HG02870 (cell line): ENCODE data around the gene ABCB9.

Experiments used
- ATAC-seq: cut with Tn5 transposase; IDR thresholded peaks from one replicate; pipeline ENCODE4 v1.9.1; 2021; ENCODE audit warnings: mild to moderate bottlenecking, moderate library complexity; ENCODE audit not compliant: unreplicated experiment

Gene ABCB9

DNA sequence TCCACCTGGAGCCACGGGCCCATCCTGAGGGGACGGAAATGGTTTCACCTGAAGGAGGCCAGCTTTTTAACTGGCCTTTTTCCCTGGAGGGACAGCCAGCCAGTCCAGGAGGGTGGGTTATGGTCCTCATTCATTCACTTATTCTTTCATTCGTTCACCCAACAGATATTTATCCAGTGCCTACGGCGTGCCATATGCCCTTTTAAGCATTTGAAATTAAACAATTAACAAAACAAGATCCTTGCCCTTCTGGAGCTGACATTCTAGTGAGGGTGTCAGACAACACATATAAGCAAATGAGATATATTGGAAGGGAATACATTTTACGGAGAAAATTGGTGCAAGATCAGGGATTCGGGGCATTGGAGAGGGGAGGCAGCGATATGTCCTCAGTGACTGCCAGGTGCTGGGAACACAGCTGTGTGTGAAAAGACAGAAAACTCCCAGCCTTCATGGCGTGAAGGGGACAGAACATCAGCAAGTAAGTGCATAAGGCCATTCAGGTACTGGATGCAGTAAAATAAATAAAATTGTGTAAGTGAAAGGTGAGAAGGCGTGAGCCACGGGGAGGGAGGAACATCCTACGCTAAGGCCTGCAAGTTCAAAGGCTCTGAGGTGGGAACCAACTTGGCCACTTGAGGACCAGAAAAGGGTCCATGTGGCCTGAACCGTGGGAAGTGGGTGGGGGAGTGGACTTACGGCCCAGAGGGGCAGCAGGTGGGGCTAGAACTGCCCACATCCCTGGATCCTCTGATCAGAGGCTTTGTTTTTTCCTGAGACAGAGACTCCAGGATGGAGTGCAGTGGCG lies 684 bp upstream of the ABCB9 start:
- no peak for ATAC-seq

DNA sequence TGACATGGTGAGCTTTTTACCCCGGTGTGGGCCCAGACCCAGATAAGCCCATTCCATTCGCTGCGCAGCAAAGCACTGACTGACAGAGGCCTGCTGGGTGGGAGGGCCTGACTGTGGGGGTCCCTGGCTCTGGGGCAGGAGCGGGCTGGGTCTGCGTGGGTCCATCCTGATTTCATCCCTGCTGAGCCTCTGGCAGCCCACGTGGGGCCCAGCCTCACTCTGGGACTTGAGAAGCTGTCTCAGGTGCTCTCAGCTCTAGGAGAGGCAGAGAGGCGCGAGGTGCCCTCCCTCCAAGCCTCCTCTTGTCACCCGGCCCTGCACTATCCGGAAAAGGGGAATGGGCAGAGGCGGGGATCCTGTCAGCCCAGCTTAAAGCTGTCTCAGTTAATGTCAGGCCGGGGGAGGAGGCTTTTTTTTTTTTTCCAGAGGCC lies 927 bp downstream of the ABCB9 start:
- no peak for ATAC-seq

DNA sequence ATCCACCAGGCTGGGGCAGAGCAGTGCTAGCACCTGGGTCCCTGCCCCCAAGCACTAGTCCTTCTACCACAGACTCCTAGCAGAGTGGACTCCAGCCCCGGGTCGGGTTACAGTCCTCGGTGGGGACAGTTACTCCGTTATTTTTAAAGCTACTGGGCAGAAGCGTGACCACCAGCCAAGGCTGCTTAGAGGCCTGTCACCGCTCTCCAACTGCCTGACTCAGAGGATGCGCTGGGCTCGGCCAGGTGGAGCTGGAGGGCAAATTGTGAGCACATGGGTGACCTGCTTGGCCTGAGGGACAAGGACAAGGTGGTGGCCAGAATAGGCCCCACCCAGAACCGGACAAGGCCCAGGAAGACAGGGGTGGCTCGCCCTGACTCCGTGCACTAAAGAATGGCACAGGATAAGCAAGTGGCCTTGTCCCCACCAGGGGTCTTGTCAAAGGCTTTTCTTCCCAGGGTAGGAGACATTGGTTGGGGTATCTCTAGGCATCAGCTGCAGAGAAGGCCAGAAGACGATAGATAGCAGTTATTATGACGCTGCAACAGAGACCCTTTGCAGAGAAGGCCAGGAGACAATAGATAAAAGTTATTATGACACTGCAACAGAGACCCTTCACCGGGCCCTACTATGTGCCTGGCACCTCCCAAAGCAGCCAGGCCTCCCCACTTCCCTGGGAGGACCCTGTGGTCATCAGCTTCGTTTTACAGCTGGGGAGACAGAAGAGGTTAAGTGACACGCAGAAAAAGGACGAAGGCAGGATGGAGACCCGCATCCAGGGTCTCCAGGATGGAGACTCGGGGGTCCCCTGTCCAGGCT lies 1.6 kb downstream of the ABCB9 start:
- ATAC-seq: no peak

DNA sequence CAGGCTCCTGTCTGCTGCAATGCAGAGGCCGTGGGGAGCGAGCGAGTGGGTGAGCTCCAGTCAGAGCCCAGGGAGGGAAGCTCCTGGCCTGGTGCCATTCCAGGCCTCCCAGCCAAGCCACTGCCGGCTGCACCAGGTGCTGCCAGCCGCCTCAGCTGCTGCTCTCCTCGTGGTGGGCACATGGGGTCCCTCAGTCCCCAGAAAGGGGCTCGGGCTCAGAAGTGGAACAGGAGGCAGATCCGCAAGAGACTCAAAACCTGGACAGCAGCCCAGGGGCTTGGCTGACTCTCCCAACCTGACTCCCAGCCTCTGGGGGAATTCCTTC lies 2.4 kb downstream of the ABCB9 start:
- ATAC-seq: no peak

DNA sequence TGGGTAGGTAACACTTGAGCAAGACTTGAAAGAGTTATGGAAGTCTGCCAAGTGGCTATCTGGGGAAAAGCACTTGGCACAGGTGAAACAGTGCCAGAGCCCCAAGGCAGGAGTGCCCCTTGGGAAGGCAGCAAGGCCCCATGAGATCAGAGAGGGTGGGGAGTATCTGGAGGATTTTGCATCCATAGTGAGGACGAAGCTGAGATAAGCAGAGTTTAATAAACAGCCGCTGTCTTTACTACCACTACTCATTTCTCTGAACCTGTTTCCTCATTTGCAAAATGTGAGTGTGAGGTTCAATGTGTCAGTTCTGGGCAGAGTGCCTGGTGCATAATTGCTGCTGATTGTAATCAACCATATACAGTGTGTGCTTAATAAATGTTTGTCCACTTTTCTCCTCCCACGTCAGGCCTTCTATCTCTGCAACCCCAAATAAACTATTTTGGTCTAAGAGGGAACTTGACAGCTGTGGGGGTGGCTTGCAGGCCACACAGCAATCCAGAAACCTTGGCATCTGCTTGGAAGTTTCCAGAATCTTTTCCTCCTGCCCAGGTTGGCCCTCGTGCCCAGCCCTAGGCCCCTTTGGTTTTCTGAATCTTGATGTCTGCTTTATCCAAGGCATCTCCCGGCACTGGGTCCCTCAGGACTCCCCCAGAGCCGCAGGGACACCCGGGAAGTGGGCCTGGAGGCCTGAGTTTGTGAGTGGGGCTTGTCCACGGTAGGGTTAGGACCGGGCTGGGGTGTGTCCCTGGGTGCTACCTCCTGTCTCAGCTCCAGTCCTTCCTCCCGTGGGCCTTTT lies 4.5 kb downstream of the ABCB9 start:
- no peak for ATAC-seq

DNA sequence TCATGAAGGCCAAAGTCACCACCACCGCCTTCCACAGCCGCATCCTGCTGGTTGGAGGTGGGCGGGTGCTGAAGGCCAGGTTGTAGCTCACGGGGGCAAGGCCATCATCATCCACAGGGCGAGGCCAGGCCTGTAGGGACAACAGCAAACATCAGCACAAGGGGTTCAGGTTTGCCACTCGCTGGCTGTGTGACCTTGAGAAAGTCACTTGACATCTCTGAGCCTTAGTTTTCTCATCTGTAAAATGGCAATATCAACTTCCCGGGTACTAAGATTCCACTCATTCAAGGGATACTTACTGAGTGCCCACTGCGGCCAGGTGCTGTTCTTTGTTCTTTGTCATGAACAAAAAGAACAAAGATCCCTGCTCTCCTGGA lies 6.1 kb downstream of the ABCB9 start:
- ATAC-seq: no peak

DNA sequence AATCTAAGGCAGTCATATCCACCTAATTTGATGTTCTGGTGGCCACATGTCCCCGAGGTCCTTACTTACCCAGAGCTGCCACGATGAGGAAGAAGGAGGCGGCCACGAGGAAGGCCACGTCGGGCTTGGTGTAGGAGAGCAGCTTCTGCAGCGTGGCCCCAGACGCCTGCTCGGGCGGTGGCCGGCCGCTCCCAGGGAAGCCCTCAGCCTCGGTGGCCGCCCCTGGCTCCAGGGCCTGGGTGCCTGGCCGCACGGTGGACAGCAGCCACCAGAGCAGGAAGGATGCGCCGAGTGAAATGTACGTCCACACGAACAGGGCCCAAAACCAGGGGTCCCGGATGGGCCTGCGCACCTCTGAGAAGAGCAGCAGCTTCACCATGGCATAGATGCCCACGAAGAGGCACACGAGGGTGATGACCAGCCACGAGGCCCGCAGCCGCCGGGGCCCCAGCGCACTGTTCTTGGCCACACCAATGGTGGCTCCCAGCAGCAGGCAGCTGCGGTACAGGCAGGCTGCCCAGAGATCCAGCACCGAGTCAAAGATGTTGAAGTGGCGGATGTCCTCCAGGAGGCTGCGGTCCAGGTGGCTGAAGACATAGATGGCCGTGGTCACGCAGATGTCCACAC lies 6.6 kb downstream of the ABCB9 start:
- ATAC-seq: no peak

DNA sequence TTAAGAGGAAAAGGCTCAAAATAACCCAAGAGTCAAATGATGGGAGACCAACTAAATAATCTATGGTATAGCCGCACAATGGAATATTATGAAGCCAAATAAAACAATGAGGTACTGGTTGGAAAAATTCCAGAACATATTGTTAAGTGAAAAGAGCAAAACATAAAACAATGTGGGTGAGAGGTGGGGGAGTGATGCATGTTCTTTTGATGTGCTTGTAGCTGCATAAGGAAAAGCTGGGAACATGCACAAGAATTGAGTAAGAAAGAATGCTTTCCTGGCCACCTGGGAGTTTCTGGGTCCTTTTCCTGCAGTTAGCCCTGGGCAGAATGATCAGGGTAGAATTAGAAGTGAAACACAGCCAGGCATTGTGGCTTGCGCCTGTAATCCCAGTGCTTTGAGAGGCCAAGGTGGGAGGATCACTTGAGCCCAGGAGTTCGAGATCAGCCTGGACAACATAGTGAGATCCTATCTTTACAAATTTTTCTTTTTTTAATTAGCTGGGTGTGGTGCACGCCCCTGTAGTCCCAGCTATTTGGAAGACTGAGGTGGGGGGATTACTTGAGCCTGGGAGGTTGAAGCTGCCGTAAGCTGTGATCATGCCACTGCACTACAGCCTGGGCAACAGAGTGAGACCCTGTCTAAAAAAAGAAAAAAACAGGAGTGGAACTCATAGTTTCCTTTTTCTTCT lies 7.9 kb downstream of the ABCB9 start:
- no peak for ATAC-seq

DNA sequence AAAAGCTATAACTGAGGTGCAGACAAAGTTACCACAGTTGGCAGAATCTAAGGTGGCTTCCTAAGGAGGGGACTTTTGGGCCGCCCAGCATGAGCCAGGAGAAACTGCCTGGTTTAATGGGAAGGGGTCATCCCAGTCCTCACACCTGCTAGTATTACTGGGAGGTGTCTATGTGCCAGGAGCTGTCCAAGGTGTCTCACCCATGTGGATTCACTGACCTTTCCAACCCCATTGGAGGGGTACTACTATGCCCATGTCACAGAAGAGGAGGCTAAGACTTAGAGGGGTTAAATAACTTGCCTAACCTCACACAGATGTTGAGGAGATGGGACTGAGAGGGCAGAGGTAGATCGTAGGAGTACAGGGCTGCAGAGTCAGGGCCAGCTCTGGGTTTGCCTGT lies 10.2 kb downstream of the ABCB9 start:
- ATAC-seq: no peak

DNA sequence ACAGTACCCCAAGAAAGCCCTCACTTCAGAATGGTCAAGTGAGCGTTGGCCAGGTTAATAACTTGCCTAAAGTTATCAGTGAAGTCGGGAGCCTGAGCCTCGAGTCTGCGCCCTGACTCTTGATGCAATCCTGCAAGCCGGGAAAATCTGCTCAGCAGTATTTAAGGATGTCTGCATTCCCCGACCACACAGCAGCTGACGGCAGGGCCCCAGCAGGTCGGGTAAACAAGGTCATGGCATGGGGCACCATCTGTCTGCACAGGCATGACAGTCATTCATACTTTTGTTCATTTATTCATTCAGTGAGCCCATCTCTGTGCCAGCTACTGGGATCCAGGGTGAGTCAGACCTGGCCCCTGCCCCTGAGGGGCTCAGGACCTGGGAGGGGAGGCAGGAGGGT lies 11.1 kb downstream of the ABCB9 start:
- ATAC-seq: no peak

DNA sequence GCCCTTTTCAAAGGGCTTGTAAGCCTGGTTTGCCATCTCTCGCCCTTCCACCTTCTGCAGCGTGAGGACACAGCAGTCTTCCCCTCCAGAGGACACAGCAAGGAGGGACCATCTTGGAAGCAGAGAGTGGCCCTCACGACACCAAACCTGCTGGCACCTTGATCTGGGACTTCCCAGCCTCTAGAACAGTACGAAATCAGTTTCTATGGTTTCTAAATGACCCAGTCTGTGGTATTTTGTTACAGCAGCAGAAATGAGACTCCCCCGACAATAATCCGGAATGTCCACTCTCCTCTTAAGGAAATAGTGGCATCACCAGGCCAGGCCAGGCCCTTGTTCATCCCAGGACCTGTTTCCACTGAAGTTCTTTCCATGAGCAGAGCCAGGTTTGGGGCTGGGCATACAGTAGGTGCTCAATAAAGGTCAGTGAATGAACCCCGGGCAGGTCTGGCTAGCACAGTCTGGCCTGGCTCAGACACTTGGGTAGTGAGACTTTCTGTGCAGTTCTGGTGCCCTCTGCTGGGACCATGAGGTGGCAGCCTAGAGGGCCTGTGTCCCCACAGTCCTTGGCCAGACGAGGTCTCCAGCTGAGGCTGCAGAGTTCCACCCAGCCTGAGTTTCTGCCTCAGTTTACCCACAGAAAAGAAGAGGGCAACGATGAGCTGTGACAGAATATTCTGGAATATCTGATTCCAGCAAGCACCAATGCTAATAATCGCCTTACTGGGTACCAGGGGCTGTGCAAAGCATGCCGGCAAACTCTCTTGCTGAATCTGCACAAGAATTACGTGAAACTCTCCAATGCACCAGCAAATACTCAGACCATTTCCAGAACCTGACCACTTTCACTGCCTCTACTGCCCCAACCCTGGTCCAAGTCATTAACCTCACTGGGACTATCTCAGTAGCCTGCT lies 14.0 kb downstream of the ABCB9 start:
- peak; percentile 63 for ATAC-seq

DNA sequence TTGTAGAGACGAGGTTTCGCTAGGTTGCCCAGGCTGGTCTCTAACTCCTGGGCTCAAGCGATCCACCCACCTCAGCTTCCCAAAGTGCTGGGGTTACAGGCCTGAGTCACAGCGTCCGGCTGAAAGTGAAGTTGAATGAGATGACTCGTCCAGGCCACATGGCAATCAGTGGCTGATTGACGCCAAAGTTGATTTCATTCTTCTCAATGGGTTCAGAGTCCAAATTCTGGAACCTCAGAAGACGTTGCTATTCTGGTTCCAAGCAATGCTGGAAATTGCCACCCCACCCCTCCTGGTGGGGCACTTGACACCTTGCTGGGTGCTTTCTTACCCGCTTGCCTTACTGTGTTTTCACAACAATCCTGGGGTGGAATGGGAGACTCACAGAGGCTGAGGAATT lies 14.9 kb downstream of the ABCB9 start:
- ATAC-seq: no peak

DNA sequence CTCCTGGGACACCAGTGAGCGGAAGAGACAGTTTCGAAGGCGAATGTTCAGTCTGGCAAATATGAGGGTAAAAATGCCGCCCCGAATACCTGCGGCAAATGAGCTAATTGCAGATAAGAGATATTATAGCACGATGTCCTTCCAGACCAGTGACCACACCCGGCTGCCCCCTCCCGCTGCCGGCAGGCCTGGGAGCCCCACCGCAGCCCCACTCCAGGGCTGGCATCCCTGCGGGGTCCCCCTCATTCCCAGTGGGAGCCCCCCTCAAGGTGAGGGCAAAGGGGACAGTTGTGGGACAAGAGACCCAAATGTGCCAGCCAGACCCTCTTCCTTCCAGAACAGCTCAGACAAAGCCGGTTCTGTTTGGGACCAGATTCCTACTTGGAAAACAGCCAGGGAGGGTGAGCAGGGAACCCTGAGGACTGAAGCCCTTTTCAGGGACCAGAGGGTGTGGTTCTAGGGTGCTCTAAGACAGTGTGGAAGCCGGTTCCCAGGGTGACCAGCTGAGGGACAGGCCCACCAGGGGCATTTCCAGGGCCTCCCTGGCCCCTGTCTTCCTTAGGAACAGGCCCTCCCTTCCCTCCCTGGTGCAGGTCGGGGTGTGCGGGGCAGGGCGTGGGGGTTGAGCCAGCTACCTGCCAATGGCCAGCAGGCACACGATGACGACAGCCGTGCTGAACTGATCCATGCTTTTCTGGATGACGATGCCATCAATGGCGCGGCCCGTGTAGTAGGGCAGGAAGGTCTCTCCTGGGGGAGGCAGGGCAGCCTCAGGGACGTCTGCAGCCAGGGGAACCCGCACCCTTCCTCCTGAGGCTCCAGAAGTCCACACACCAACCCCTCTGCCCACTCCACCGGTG lies 16.2 kb downstream of the ABCB9 start:
- no peak for ATAC-seq

DNA sequence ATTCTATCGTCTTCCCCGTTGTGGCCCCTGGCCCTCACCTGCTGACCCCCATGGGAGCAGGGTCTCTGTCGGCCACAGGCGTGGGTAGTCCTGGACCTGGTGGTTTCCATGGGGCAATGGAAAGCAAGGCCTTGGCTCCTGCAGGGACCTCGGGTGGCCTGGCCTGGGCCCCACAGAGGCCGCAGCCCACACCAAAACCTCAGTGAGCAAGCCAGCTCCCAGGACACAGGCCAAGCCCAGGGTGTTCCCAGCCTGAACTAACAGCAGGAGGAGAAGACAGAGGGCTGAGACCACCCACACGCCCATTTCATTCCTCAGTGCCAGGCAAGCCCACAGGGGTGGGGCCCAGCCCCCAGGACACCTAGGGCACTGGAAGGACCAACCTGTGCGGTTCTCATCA lies 16.9 kb downstream of the ABCB9 start:
- no peak for ATAC-seq

DNA sequence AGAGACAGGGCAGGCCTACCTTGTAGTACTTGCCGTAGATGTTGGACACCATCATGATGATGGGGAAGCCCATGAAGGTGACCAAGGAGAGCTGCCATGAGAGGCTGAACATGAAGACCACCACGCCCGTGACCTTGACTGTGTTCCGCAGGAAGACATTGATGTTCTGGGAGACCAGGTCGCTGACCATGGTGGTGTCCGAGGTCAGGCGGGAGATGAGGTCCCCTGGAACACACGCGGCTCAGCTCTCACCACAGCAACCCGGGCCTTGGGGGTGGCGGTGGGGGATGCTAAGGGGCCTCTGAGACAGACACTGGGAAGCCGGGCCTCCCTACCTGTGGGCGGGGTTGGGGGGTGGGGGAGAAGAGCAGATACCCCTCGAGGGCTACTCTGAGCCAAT lies 17.7 kb downstream of the ABCB9 start:
- no peak for ATAC-seq

DNA sequence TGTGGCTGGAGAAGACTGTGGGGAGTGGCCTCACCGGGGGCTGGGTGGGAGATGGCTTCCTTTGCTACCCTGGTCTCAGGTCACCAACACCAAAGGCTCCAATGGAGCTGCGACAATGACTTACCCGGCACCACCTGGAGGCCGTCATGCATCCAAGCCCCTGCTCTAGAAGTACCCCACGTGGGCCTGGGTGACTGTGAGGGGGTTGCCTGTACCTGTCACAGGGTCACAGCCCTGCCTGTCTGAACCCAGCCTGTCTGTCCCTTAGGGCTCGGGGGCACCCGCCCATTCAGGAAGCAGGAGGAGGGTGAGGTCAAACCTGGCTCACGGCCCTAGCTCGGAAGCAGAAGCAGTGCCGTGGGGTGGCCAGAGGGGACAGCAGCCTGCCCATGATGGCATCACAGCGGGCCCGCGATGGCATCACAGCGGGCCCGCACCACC lies 18.9 kb downstream of the ABCB9 start:
- ATAC-seq: no peak

DNA sequence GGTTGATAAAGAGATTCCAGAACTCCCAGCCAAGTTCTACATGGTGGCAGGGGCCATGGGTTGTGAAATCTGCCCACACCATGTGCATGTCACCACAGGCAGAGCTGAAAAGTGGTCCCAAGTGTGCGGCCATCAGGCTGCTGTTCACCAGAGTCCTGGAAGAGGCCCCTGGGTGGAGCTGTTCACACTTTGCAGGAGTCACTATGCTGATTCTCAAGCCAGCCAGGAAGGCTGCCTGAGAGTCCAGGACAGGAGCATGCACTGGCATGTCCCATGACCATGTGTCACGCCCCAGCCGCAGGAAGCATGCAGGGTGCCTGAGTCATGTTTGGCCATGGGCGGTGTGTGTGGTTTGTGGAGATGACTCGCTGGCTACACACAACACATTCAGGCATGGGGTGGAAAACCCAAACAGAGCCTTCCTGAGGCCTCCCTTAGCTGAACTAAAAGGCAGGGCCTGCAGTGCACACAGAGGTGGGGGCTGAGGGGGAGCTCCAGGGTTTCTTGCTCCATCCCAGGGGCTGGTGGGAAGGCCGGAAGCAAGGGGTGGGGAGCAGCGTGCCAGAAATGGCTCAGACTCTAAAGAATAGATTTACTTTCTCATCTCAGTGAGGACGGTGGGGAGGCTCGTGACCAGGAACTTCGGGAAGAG lies 19.4 kb downstream of the ABCB9 start:
- no peak for ATAC-seq
